SK-N-MC (cell line): Measurements from ENCODE around the gene SMIM29.
"Not testable (repeated sequence)": the region's sequence is repeated elsewhere in the genome, so short reads cannot be mapped to it uniquely, and the experiment has no call there.

Experiments
- EZH2 ChIP-seq: fragments of 200-600 bp; sonication (generic); IDR thresholded peaks from one replicate; pipeline ENCODE4 v1.6.1; 2017; ENCODE audit warnings: antibody characterized with exemption
- FOXP2 ChIP-seq: optimal IDR thresholded peaks from 2 replicates; pipeline ENCODE3; 2011; ENCODE audit warnings: mild to moderate bottlenecking, moderate library complexity; ENCODE audit not compliant: insufficient read depth; ENCODE audit errors: extremely low read length, control extremely low read depth

- not testable (repeated sequence) for TF ChIP-seq EZH2, FOXP2
These were observed 3.6 kb downstream of the SMIM29 start for GRCh38 chr6:34245032-34245760.
